Measurements from ENCODE around the gene DKC1. TPM values are rescaled to one million over a fixed set of nuclear protein-coding genes. Genes with fewer than 3 reads are reported as not detected.

DKC1 gene
- total RNA-seq, 1 experiment from 2014 or later, result 160 TPM

GRCh38 chrX:154751203-154751668 is 11.4 kb upstream of the DKC1 start:
- H3K18ac ChIP-seq (ENCODE audit: insufficient read length, low read depth, low read length), result no peak overlapping the region
- no peak overlapping the region for H4K8ac ChIP-seq (replicated peaks; ENCODE audit: insufficient read length, low read depth, low read length)
- H3K9me3 ChIP-seq (ENCODE audit: control insufficient read depth, low read depth, low read length), result peaks cover 12% of the 10 kb centered on the region
- no peak overlapping the region for H2BK5ac ChIP-seq (ENCODE audit: insufficient read length, low read length)
- H3K56ac ChIP-seq (ENCODE audit: insufficient read length, low read depth, low read length), result no peak overlapping the region
- no peak overlapping the region for H3T11ph ChIP-seq (ENCODE audit: low read length)
- no peak overlapping the region for H2BK15ac ChIP-seq (ENCODE audit: low read depth, low read length)
- H3K27ac ChIP-seq (ENCODE audit: insufficient read length, low read depth, low read length), result no peak overlapping the region
- no peak overlapping the region for H2BK20ac ChIP-seq (ENCODE audit: low read depth, low read length, poor library complexity, severe bottlenecking)
- H3K4me3 Mint-ChIP-seq, result peak overlapping the region; percentile 40 to 71
- no peak overlapping the region for H4K91ac ChIP-seq (ENCODE audit: insufficient read length, low read depth, low read length)
- H3K27me3 ChIP-seq (ENCODE audit: insufficient read depth, low read length), result peaks cover 20% of the 10 kb centered on the region; the same call in 1 of the 2 replicates
- DNase-seq, result no peak
- H2AK5ac ChIP-seq (ENCODE audit: insufficient read length, low read length), result no peak overlapping the region
- peaks cover 6 to 9% of the 10 kb centered on the region in 2 experiments; a peak in 3 of 4 replicates for H3K4me1 Mint-ChIP-seq
- H3K4ac ChIP-seq (ENCODE audit: low read depth, low read length), result no peak overlapping the region
- H3K14ac ChIP-seq (ENCODE audit: insufficient read depth, low read length), result no peak overlapping the region
- no peaks in the 10 kb centered on the region for H4K20me1 ChIP-seq (ENCODE audit: control insufficient read depth, insufficient read depth, insufficient read length)
- peaks cover 57 to 59% of the 10 kb centered on the region in 2 experiments for H3K9me3 Mint-ChIP-seq
- H3K79me1 ChIP-seq (ENCODE audit: insufficient read depth, low read depth, low read length, poor library complexity, severe bottlenecking), result no peaks in the 10 kb centered on the region
- H3K9ac ChIP-seq (ENCODE audit: extremely low read depth, insufficient read length, low read length), result no peak overlapping the region
- no peak overlapping the region for H3K23ac ChIP-seq (ENCODE audit: insufficient read length, low read depth, low read length)
- H3K4me2 ChIP-seq (ENCODE audit: insufficient read depth, insufficient read length, low read length), result peak overlapping the region; percentile 13
- H3K27ac Mint-ChIP-seq, result no peak overlapping the region
- H3K27me3 Mint-ChIP-seq (ENCODE audit: low read depth), result peaks cover 50% of the 10 kb centered on the region
- no peaks in the 10 kb centered on the region for H3K23me2 ChIP-seq (ENCODE audit: insufficient read length, low read depth, low read length, poor library complexity, severe bottlenecking)
- no peak overlapping the region for H2BK120ac ChIP-seq (ENCODE audit: low read depth, low read length, poor library complexity, severe bottlenecking)
- H3K4me1 ChIP-seq (ENCODE audit: insufficient read depth, low read length), result no peaks in the 10 kb centered on the region; the same call in 1 of the 2 replicates
- no CpG with 5 or more reads among the region's 20 CpGs for WGBS (ENCODE audit: extremely low coverage, insufficient read length, low lambda C conversion rate)
- no peaks in the 10 kb centered on the region for H3K79me2 ChIP-seq (ENCODE audit: insufficient read depth, low read length)
- no peak overlapping the region for H4K5ac ChIP-seq (ENCODE audit: insufficient read length, low read depth, low read length)
- TF ChIP-seq, protein P1, sequence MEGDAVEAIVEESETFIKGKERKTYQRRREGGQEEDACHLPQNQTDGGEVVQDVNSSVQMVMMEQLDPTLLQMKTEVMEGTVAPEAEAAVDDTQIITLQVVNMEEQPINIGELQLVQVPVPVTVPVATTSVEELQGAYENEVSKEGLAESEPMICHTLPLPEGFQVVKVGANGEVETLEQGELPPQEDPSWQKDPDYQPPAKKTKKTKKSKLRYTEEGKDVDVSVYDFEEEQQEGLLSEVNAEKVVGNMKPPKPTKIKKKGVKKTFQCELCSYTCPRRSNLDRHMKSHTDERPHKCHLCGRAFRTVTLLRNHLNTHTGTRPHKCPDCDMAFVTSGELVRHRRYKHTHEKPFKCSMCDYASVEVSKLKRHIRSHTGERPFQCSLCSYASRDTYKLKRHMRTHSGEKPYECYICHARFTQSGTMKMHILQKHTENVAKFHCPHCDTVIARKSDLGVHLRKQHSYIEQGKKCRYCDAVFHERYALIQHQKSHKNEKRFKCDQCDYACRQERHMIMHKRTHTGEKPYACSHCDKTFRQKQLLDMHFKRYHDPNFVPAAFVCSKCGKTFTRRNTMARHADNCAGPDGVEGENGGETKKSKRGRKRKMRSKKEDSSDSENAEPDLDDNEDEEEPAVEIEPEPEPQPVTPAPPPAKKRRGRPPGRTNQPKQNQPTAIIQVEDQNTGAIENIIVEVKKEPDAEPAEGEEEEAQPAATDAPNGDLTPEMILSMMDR (conservative IDR thresholded peaks at IDR 0.05), result no peak
- no peak overlapping the region for H2BK12ac ChIP-seq (ENCODE audit: insufficient read length, low read depth, low read length)
- peaks cover 0 to 8% (median 5%) of the 10 kb centered on the region in 3 experiments; a peak in 5 of 7 replicates for H3K36me3 Mint-ChIP-seq (ENCODE audit: insufficient read depth in 1 of 3, low read depth in 3 of 3)
- no peak overlapping the region for H2AFZ ChIP-seq (ENCODE audit: low read length)

Data from H9 (cell line).